NT2/D1 (cell line): ENCODE results near the gene UBAC2.

Source experiments
- SUZ12 ChIP-seq: IDR thresholded peaks from 2 replicates; pipeline ENCODE4 v1.6.1; 2011; ENCODE audit not compliant: insufficient read length, insufficient read depth; ENCODE audit errors: extremely low read depth
- YY1 ChIP-seq: IDR thresholded peaks from 2 replicates; pipeline ENCODE4 v1.6.1; 2011; ENCODE audit not compliant: insufficient read length, insufficient read depth
- ZNF274 ChIP-seq: IDR thresholded peaks from 2 replicates; pipeline ENCODE4 v1.6.1; 2011; ENCODE audit warnings: mild to moderate bottlenecking, low read depth, low read length

DNA sequence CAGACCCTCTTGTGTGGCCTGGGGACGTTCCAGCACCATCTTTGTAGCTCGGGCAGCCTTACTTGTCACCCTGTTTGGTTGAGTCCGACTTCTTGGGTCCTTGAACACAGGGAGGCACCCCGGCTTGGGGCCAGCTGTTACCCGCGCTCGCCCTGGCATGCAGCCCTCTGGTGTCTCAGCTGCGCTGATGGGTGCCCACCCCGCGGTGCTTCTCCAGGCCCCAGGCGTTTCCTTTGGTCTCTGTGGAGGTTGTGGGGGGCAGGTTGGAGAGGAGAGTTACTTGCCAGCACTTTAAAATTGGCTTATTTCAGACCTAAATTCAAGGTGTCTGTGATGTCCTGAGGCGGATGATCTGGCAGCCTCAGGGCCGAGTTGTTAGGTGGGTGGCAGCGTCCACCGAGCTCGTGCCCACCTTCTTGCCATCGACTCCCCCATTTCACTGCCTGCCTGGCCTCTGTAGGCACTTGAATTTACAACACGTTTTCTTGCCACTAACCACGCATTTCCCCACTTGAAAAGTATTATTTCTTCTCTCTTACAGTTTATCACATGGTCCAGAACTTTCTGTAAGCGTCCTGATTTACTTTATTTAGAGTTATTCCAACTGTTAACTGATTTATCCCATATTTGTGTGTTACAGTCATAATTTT lies 16.9 kb downstream of the UBAC2 start:
- no peak for TF ChIP-seq ZNF274
- no peak for TF ChIP-seq SUZ12
- no peak for TF ChIP-seq YY1
